MCF 10A (cell line): Measurements from ENCODE around the gene GDAP1L1. TPM values are rescaled to one million over a fixed set of nuclear protein-coding genes. Genes with fewer than 3 reads are reported as not detected.

Source experiments
- BruUV-seq: library from RNA; stranded (reverse); fragments of 400-500 nt; replicated peaks from 2 replicates; lab custom pipeline; 2021; lab: Mats Ljungman, UMichigan
- CTCF ChIA-PET: fragments of 300-600 bp; sonication (Branson Sonifier 250); formaldehyde crosslinking; extraction: SDS; loops from one replicate; lab custom pipeline; 2021; ENCODE audit warnings: antibody characterized with exemption, inconsistent platforms; lab: Yijun Ruan, JAX
- POLR2A ChIA-PET: fragments of 300-600, 350-650 bp; sonication (Branson Sonifier 250); formaldehyde crosslinking; extraction: SDS; loops from one replicate; lab custom pipeline; 2020; ENCODE audit warnings: antibody characterized with exemption, inconsistent platforms; lab: Yijun Ruan, JAX
- DNase-seq: peaks from one replicate; pipeline ENCODE4 v3.0.0-alpha.2; 2018; ENCODE audit not compliant: unreplicated experiment
- H3K27ac Mint-ChIP-seq: one replicate; pipeline ENCODE4 v1.8.0; 2022; ENCODE audit warnings: mild to moderate bottlenecking, low read depth, mixed read lengths; ENCODE audit not compliant: unreplicated experiment
- H3K27me3 Mint-ChIP-seq: one replicate; pipeline ENCODE4 v1.8.0; 2022; ENCODE audit warnings: mixed read lengths; ENCODE audit not compliant: insufficient read depth, unreplicated experiment
- H3K36me3 Mint-ChIP-seq: one replicate; pipeline ENCODE4 v1.8.0; 2022; ENCODE audit warnings: mild to moderate bottlenecking, moderate library complexity, mixed read lengths; ENCODE audit not compliant: insufficient read depth, unreplicated experiment
- H3K4me1 Mint-ChIP-seq: one replicate; pipeline ENCODE4 v1.8.0; 2022; ENCODE audit warnings: mixed read lengths; ENCODE audit not compliant: insufficient read depth, unreplicated experiment
- H3K4me3 Mint-ChIP-seq: one replicate; pipeline ENCODE4 v1.8.0; 2022; ENCODE audit warnings: mild to moderate bottlenecking, moderate library complexity, mixed read lengths; ENCODE audit not compliant: unreplicated experiment
- H3K9me3 Mint-ChIP-seq: one replicate; pipeline ENCODE4 v1.8.0; 2022; ENCODE audit warnings: mixed read lengths; ENCODE audit not compliant: unreplicated experiment
- intact Hi-C: fragments of 100-400 bp; cut with micrococcal nuclease; formaldehyde crosslinking; loops from 2 replicates; pipeline ENCODE4 v1.14.1; 2022
- total RNA-seq: library from RNA; stranded (reverse); gene quantifications from 2 replicates; pipeline ENCODE4 v1.2.3, GENCODE V29; 2022
- TF ChIP-seq, protein P1 (sequence below): fragments of 200-600 bp; IDR thresholded peaks from one replicate; pipeline ENCODE4 v1.8.0; 2022; ENCODE audit warnings: antibody characterized with exemption, mild to moderate bottlenecking; ENCODE audit not compliant: unreplicated experiment

The GDAP1L1 gene
- total RNA-seq, 1 experiment from 2014 or later, result 0.37 TPM

DNA sequence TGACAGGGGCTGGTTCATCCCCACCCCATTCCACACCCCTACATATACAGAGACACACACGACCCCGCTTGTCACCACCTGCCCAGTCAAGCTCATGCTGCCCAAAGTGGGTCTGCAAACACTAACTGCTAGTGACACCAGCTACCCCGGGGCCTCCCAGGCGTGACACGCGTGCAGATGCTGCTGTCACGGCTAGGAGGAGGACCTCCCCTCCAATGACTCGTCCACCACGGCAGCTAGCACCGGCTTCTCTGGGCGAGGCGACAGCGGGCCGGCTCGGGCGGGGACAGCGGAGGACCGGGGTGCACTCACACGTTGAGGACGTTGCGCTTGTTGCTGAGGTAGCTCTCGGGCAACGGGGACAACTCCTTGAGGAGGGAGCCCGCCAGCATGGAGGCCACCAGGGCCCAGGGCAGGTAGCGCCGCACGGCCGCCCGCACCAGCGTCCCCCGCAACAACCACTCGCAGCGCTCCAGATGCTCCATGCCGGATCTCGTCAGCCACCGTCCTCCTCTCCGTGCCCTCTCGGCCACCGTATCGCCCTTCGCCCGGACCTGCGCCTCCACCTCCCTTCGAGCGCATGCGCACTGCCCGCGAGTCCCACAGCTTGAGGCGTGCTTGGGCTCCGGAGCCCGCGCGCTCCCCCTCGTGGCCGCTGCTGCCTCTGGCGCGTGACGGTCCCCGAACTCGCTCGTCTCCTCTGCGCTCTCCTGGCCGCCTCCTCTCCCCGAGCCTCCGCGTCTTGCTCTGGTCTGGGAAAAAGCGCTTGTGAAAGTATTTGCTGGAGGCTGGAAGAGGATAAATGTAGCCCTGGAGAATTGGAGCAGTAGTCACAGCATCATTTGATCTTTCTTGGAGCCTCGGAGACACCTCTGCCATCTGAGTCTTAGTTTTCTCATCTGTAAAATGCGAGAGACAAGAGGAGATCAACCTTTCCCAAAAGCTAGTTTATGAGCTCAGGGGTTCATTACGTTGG lies 63.8 kb downstream of the GDAP1L1 start, which contains the start of gene FITM2:
FITM2 (minus strand) TSS at position 539 of the 976 bp plus-strand sequence; CDS start at position 485, 54 bp downstream.
- BruUV-seq, result no TSS peak
- H3K4me1 Mint-ChIP-seq, result peaks cover 11% of the 10 kb centered on the region
- peak within 1 kb of the TSS; percentile 96 for H3K4me3 Mint-ChIP-seq

DNA sequence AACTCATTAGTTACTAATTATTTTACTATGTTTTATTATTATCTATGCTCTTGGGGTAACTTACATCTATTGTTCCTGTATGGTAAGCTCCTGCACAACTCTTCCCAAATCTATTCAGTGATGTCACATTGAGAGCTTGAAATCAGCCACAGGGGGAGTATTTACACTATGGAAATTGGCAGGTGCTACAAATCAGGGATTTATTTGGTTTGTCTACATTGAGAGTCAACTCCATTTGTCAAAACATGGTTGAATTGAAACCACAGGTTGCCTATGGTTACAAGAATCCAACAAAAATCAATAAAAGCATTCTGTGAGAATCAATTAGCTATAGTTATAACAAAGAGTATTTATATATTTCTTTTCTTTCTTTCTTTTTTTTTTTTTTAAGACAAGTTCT lies 67.8 kb downstream of the GDAP1L1 start:
- TF ChIP-seq, protein P1, sequence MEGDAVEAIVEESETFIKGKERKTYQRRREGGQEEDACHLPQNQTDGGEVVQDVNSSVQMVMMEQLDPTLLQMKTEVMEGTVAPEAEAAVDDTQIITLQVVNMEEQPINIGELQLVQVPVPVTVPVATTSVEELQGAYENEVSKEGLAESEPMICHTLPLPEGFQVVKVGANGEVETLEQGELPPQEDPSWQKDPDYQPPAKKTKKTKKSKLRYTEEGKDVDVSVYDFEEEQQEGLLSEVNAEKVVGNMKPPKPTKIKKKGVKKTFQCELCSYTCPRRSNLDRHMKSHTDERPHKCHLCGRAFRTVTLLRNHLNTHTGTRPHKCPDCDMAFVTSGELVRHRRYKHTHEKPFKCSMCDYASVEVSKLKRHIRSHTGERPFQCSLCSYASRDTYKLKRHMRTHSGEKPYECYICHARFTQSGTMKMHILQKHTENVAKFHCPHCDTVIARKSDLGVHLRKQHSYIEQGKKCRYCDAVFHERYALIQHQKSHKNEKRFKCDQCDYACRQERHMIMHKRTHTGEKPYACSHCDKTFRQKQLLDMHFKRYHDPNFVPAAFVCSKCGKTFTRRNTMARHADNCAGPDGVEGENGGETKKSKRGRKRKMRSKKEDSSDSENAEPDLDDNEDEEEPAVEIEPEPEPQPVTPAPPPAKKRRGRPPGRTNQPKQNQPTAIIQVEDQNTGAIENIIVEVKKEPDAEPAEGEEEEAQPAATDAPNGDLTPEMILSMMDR, result no peak
- H3K9me3 Mint-ChIP-seq, result no peaks in the 10 kb centered on the region
- peaks cover 4% of the 10 kb centered on the region for H3K4me1 Mint-ChIP-seq
- ChIA-PET CTCF (interaction anchor here (0.6 to 16.6 kb wide), 7 partner anchors 10 to 295 kb away, joined by 3 to 536 read pairs (median 4); no protein-coding TSS in a partner anchor), POLR2A (interaction anchor here (1.1 kb wide), 1 partner anchor 67 kb away, joined by 3 read pairs; no protein-coding TSS in a partner anchor)
- no peak overlapping the region for H3K4me3 Mint-ChIP-seq
- H3K27me3 Mint-ChIP-seq, result no peaks in the 10 kb centered on the region
- intact Hi-C loops, result loop anchor here (5.0 kb wide), 2 partner anchors 72 to 157 kb away; no protein-coding TSS in a partner anchor
- no peak for DNase-seq
- BruUV-seq, result no TSS peak
- peaks cover 4% of the 10 kb centered on the region for H3K36me3 Mint-ChIP-seq
- H3K27ac Mint-ChIP-seq, result no peak overlapping the region

More for the DNA sequence above, 63.8 kb downstream of the GDAP1L1 start, which contains the start of gene FITM2:
- Mint-ChIP-seq H3K36me3 (peaks cover 9% of the 10 kb centered on the region), H3K9me3 (no peaks in the 10 kb centered on the region), H3K27me3 (no peaks in the 10 kb centered on the region), H3K27ac (peak within 1 kb of the TSS; percentile 86)
- peak; percentile 97 for DNase-seq
- TF ChIP-seq, protein P1, result peak; percentile 90
- intact Hi-C loops, result loop anchor here (1.0 to 5.0 kb wide), 4 partner anchors 76 to 194 kb away; no protein-coding TSS in a partner anchor
- ChIA-PET POLR2A (interaction anchor here (0.6 to 4.6 kb wide), 21 partner anchors 9 to 720 kb away, joined by 3 to 63 read pairs (median 5); partner anchors contain the start of genes IFT52, OSER1 and TTPAL), CTCF (interaction anchor here (0.6 to 16.6 kb wide), 80 partner anchors 9 to 1853 kb away, joined by 3 to 536 read pairs (median 4); partner anchors contain the start of genes GDAP1L1, JPH2 and TTPAL)

DNA sequence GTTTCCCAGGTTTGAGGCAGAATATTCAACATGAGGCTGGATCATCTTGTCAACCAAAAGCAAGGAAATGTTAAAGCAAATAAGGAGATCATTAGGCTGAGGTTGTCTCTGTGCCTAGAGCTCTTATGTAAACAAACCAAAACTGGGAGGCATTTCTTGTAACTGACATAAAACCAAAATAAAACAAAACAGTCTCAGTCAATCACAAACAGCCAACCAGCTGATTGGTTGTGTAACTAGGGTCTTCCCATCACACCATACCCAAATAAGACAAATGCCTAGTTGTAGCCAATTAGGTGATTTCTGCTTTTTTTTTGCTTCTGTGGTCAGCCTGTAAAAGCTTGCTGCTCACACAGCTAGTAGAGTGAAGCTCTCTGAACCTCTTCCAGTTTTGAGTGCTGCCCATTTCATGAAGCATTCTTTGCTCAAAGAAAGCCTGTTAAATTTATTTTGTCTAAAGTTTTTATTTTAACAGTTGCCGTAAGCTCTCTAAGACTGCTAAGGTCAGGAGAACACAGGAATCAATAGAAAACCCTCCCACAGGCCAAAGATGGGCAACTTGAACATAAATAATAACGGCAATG lies 72.8 kb downstream of the GDAP1L1 start:
- no TSS peak for BruUV-seq
- ChIA-PET CTCF (interaction anchor here (0.6 to 16.6 kb wide), 6 partner anchors 9 to 279 kb away, joined by 3 to 536 read pairs (median 6); partner anchors contain the start of gene FITM2), POLR2A (interaction anchor here (1.1 kb wide), 1 partner anchor 9 kb away, joined by 3 read pairs; the partner anchor contains the start of gene FITM2)
- H3K27ac Mint-ChIP-seq, result no peak overlapping the region
- peak; percentile 18 for DNase-seq
- H3K4me3 Mint-ChIP-seq, result no peak overlapping the region
- intact Hi-C loops, result no loop called here
- H3K27me3 Mint-ChIP-seq, result no peaks in the 10 kb centered on the region
- H3K4me1 Mint-ChIP-seq, result no peaks in the 10 kb centered on the region
- TF ChIP-seq, protein P1, result no peak
- no peaks in the 10 kb centered on the region for H3K9me3 Mint-ChIP-seq
- H3K36me3 Mint-ChIP-seq, result no peaks in the 10 kb centered on the region
